ENCODE data around the gene ADGRG1.

The ADGRG1 gene

GRCh38 chr16:57607676-57608461 lies 20.6 kb upstream of the ADGRG1 start:
- H3K27ac ChIP-seq (ENCODE audit: low read length): no peak overlapping the region
- H3K4me3 ChIP-seq (ENCODE audit: low read depth in 1 of 2, low read length in 2 of 2): no peak overlapping the region

GRCh38 chr16:57608462-57609113 lies 19.8 kb upstream of the ADGRG1 start:
- Histone ChIP-seq H3K27me3 (ENCODE audit: low read depth, low read length) (no peaks in the 10 kb centered on the region), H3K9me3 (ENCODE audit: control insufficient read depth in 1 of 2, low read length in 2 of 2) (no peaks in the 10 kb centered on the region), H3K4me1 (ENCODE audit: control insufficient read depth in 1 of 2, insufficient read depth in 2 of 2, low read length in 2 of 2) (peaks cover 0 to 7% of the 10 kb centered on the region in 2 donors), H3K4me3 (ENCODE audit: low read depth in 1 of 2, low read length in 2 of 2) (no peak overlapping the region), H3K36me3 (ENCODE audit: control insufficient read depth in 1 of 2, insufficient read depth in 2 of 2, low read length in 2 of 2) (no peaks in the 10 kb centered on the region), H3K27ac (ENCODE audit: low read length) (no peak overlapping the region)

More at GRCh38 chr16:57607676-57608461, 20.6 kb upstream of the ADGRG1 start:
- Histone ChIP-seq H3K36me3 (ENCODE audit: control insufficient read depth in 1 of 2, insufficient read depth in 2 of 2, low read length in 2 of 2) (no peaks in the 10 kb centered on the region), H3K4me1 (ENCODE audit: control insufficient read depth in 1 of 2, insufficient read depth in 2 of 2, low read length in 2 of 2) (peaks cover 0 to 7% of the 10 kb centered on the region in 2 donors), H3K27me3 (ENCODE audit: low read depth, low read length) (no peaks in the 10 kb centered on the region), H3K9me3 (ENCODE audit: control insufficient read depth in 1 of 2, low read length in 2 of 2) (no peaks in the 10 kb centered on the region)

- H3K9me3 ChIP-seq (ENCODE audit: control insufficient read depth in 1 of 2, low read length in 2 of 2): no peaks in the 10 kb centered on the region
- H3K27ac ChIP-seq (ENCODE audit: low read length): peak overlapping the region; percentile 14
- no peaks in the 10 kb centered on the region for H3K36me3 ChIP-seq (ENCODE audit: control insufficient read depth in 1 of 2, insufficient read depth in 2 of 2, low read length in 2 of 2)
- H3K27me3 ChIP-seq (ENCODE audit: low read depth, low read length): no peaks in the 10 kb centered on the region
- H3K4me3 ChIP-seq (ENCODE audit: low read depth in 1 of 2, low read length in 2 of 2): no peak overlapping the region
- H3K4me1 ChIP-seq (ENCODE audit: control insufficient read depth in 1 of 2, insufficient read depth in 2 of 2, low read length in 2 of 2): peaks cover 0 to 7% of the 10 kb centered on the region in 2 donors
Measured at GRCh38 chr16:57609541-57610401, 18.7 kb upstream of the ADGRG1 start.

GRCh38 chr16:57610611-57611010 lies 17.8 kb upstream of the ADGRG1 start:
- H3K4me1 ChIP-seq (ENCODE audit: control insufficient read depth in 1 of 2, insufficient read depth in 2 of 2, low read length in 2 of 2): peaks cover 0 to 7% of the 10 kb centered on the region in 2 donors
- no peaks in the 10 kb centered on the region for H3K27me3 ChIP-seq (ENCODE audit: low read depth, low read length)
- H3K9me3 ChIP-seq (ENCODE audit: control insufficient read depth in 1 of 2, low read length in 2 of 2): no peaks in the 10 kb centered on the region
- H3K27ac ChIP-seq (ENCODE audit: low read length): peak overlapping the region; percentile 14
- H3K4me3 ChIP-seq (ENCODE audit: low read depth in 1 of 2, low read length in 2 of 2): no peak overlapping the region
- no peaks in the 10 kb centered on the region for H3K36me3 ChIP-seq (ENCODE audit: control insufficient read depth in 1 of 2, insufficient read depth in 2 of 2, low read length in 2 of 2)

GRCh38 chr16:57611181-57611580 lies 17.2 kb upstream of the ADGRG1 start:
- H3K4me3 ChIP-seq (ENCODE audit: low read depth in 1 of 2, low read length in 2 of 2): no peak overlapping the region
- H3K27me3 ChIP-seq (ENCODE audit: low read depth, low read length): no peaks in the 10 kb centered on the region
- H3K27ac ChIP-seq (ENCODE audit: low read length): no peak overlapping the region
- no peaks in the 10 kb centered on the region for H3K36me3 ChIP-seq (ENCODE audit: control insufficient read depth in 1 of 2, insufficient read depth in 2 of 2, low read length in 2 of 2)
- peaks cover 0 to 7% of the 10 kb centered on the region in 2 donors for H3K4me1 ChIP-seq (ENCODE audit: control insufficient read depth in 1 of 2, insufficient read depth in 2 of 2, low read length in 2 of 2)
- no peaks in the 10 kb centered on the region for H3K9me3 ChIP-seq (ENCODE audit: control insufficient read depth in 1 of 2, low read length in 2 of 2)

GRCh38 chr16:57611706-57612105 lies 16.7 kb upstream of the ADGRG1 start:
- H3K4me3 ChIP-seq (ENCODE audit: low read depth in 1 of 2, low read length in 2 of 2): no peak overlapping the region
- H3K4me1 ChIP-seq (ENCODE audit: control insufficient read depth in 1 of 2, insufficient read depth in 2 of 2, low read length in 2 of 2): peaks cover 0 to 7% of the 10 kb centered on the region in 2 donors
- H3K27ac ChIP-seq (ENCODE audit: low read length): no peak overlapping the region
- H3K27me3 ChIP-seq (ENCODE audit: low read depth, low read length): no peaks in the 10 kb centered on the region
- no peaks in the 10 kb centered on the region for H3K9me3 ChIP-seq (ENCODE audit: control insufficient read depth in 1 of 2, low read length in 2 of 2)
- H3K36me3 ChIP-seq (ENCODE audit: control insufficient read depth in 1 of 2, insufficient read depth in 2 of 2, low read length in 2 of 2): no peaks in the 10 kb centered on the region

GRCh38 chr16:57612494-57612893 lies 15.9 kb upstream of the ADGRG1 start:
- no peaks in the 10 kb centered on the region for H3K27me3 ChIP-seq (ENCODE audit: low read depth, low read length)
- no peaks in the 10 kb centered on the region for H3K36me3 ChIP-seq (ENCODE audit: control insufficient read depth in 1 of 2, insufficient read depth in 2 of 2, low read length in 2 of 2)
- H3K4me3 ChIP-seq (ENCODE audit: low read depth in 1 of 2, low read length in 2 of 2): no peak overlapping the region
- H3K9me3 ChIP-seq (ENCODE audit: control insufficient read depth in 1 of 2, low read length in 2 of 2): no peaks in the 10 kb centered on the region
- H3K4me1 ChIP-seq (ENCODE audit: control insufficient read depth in 1 of 2, insufficient read depth in 2 of 2, low read length in 2 of 2): peaks cover 0 to 7% of the 10 kb centered on the region in 2 donors
- H3K27ac ChIP-seq (ENCODE audit: low read length): no peak overlapping the region

GRCh38 chr16:57613514-57613913 lies 14.9 kb upstream of the ADGRG1 start:
- no peaks in the 10 kb centered on the region for H3K36me3 ChIP-seq (ENCODE audit: control insufficient read depth in 1 of 2, insufficient read depth in 2 of 2, low read length in 2 of 2)
- no peaks in the 10 kb centered on the region for H3K9me3 ChIP-seq (ENCODE audit: control insufficient read depth in 1 of 2, low read length in 2 of 2)
- H3K27me3 ChIP-seq (ENCODE audit: low read depth, low read length): no peaks in the 10 kb centered on the region
- H3K4me3 ChIP-seq (ENCODE audit: low read depth in 1 of 2, low read length in 2 of 2): no peak overlapping the region
- H3K4me1 ChIP-seq (ENCODE audit: control insufficient read depth in 1 of 2, insufficient read depth in 2 of 2, low read length in 2 of 2): peaks cover 0 to 7% of the 10 kb centered on the region in 2 donors
- no peak overlapping the region for H3K27ac ChIP-seq (ENCODE audit: low read length)

- H3K4me3 ChIP-seq (ENCODE audit: low read depth in 1 of 2, low read length in 2 of 2): no peak overlapping the region
- no peak overlapping the region for H3K27ac ChIP-seq (ENCODE audit: low read length)
- H3K9me3 ChIP-seq (ENCODE audit: control insufficient read depth in 1 of 2, low read length in 2 of 2): no peaks in the 10 kb centered on the region
- H3K4me1 ChIP-seq (ENCODE audit: control insufficient read depth in 1 of 2, insufficient read depth in 2 of 2, low read length in 2 of 2): peaks cover 0 to 4% of the 10 kb centered on the region in 2 donors
- no peaks in the 10 kb centered on the region for H3K27me3 ChIP-seq (ENCODE audit: low read depth, low read length)
- H3K36me3 ChIP-seq (ENCODE audit: control insufficient read depth in 1 of 2, insufficient read depth in 2 of 2, low read length in 2 of 2): no peaks in the 10 kb centered on the region
Measured at GRCh38 chr16:57614536-57614935, 13.9 kb upstream of the ADGRG1 start.

- Histone ChIP-seq H3K27me3 (ENCODE audit: low read depth, low read length) (no peaks in the 10 kb centered on the region), H3K9me3 (ENCODE audit: control insufficient read depth in 1 of 2, low read length in 2 of 2) (no peaks in the 10 kb centered on the region), H3K36me3 (ENCODE audit: control insufficient read depth in 1 of 2, insufficient read depth in 2 of 2, low read length in 2 of 2) (no peaks in the 10 kb centered on the region), H3K27ac (ENCODE audit: low read length) (no peak overlapping the region), H3K4me1 (ENCODE audit: control insufficient read depth in 1 of 2, insufficient read depth in 2 of 2, low read length in 2 of 2) (no peaks in the 10 kb centered on the region), H3K4me3 (ENCODE audit: low read depth in 1 of 2, low read length in 2 of 2) (no peak overlapping the region)
Measured at GRCh38 chr16:57614944-57615343, 13.5 kb upstream of the ADGRG1 start.

GRCh38 chr16:57615813-57616212 lies 12.6 kb upstream of the ADGRG1 start:
- no peaks in the 10 kb centered on the region for H3K27me3 ChIP-seq (ENCODE audit: low read depth, low read length)
- H3K4me1 ChIP-seq (ENCODE audit: control insufficient read depth in 1 of 2, insufficient read depth in 2 of 2, low read length in 2 of 2): no peaks in the 10 kb centered on the region
- no peaks in the 10 kb centered on the region for H3K9me3 ChIP-seq (ENCODE audit: control insufficient read depth in 1 of 2, low read length in 2 of 2)
- H3K4me3 ChIP-seq (ENCODE audit: low read depth in 1 of 2, low read length in 2 of 2): no peak overlapping the region
- no peak overlapping the region for H3K27ac ChIP-seq (ENCODE audit: low read length)
- no peaks in the 10 kb centered on the region for H3K36me3 ChIP-seq (ENCODE audit: control insufficient read depth in 1 of 2, insufficient read depth in 2 of 2, low read length in 2 of 2)
